ENCODE data around the gene HRC.

The HRC gene

GRCh38 chr19:49114630-49115363, 40.4 kb downstream of the HRC start:
- peak; percentile 46 for DNase-seq (ENCODE audit: low spot score)

- peak; percentile 71 for DNase-seq (ENCODE audit: low spot score)
Measured at GRCh38 chr19:49113762-49114629, 41.2 kb downstream of the HRC start, which contains the start of gene LIN7B. TSS of gene LIN7B (plus strand) at chr19:49114370. CDS start at chr19:49114405, 35 bp downstream.

GRCh38 chr19:49111218-49111998, 43.8 kb downstream of the HRC start:
- no peak for DNase-seq (ENCODE audit: low spot score)

DNA sequence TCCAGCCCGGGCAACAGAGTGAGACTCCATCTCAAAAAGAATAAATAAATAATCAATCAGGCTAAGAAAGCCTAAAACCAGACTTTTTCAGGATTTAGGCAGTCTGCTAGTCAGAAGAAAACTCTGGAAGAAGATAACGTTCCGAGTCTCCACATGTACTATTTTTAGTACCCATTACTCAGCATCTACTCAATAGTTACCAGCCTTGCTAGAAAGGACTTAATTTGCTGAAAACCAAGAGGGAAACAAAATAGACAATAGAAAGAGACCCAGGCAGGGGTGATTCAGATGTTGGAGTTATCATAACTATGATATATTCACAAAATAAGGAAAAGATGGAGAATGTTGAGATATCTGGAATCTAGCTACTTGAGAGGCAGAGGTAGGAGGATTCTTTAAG, 44.6 kb downstream of the HRC start:
- no peak for DNase-seq (ENCODE audit: low spot score)

DNA sequence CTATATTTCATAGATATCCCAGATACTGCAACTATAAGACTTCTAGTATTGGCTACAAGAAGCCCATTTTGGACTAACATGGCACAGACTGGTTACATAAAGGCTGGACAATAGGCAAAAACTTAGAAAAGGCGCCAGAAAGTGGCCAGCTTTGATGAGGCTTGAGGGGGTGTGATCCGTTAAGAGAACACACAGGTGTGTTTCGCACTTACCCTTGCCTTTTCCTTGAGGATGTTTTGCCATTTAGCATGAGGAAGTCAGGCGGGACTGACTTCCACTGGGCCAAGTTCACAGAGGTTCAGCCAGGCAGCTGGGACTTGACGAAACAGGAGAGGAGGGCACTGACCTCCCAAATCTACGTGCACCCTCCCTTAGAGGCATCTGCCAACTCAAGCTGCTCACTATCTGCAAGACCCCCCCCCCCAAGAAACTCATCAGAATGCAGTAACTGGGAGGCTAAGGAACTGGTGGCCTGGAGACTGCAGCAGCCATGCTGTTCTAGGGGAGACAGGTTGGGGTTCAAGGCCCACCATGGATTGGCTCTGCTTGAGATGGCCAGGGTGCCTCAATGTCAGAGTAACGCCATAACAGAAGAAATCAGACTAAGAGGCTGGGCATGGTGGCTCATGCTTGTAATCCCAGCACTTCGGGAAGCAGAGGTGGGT, 45.5 kb downstream of the HRC start:
- no peak for DNase-seq (ENCODE audit: low spot score)

GRCh38 chr19:49109051-49109450, 46.1 kb downstream of the HRC start:
- DNase-seq (ENCODE audit: low spot score) = no peak

DNA sequence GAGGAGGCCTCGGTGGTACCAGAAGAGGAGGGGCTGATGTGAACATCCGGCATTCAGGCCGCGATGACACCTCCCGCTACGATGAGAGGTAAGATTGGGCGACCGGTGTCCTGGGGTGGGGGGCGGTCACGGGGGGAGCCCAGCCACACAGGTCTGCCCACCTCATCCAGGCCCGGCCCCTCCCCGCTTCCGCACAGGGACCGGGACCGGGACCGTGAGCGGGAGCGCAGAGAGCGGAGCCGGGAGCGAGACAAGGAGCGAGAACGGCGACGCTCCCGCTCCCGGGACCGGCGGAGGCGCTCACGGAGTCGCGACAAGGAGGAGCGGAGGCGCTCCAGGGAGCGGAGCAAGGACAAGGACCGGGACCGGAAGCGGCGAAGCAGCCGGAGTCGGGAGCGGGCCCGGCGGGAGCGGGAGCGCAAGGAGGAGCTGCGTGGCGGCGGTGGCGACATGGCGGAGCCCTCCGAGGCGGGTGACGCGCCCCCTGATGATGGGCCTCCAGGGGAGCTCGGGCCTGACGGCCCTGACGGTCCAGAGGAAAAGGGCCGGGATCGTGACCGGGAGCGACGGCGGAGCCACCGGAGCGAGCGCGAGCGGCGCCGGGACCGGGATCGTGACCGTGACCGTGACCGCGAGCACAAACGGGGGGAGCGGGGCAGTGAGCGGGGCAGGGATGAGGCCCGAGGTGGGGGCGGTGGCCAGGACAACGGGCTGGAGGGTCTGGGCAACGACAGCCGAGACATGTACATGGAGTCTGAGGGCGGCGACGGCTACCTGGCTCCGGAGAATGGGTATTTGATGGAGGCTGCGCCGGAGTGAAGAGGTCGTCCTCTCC, 47.4 kb downstream of the HRC start:
- no peak for DNase-seq (ENCODE audit: low spot score)

DNA sequence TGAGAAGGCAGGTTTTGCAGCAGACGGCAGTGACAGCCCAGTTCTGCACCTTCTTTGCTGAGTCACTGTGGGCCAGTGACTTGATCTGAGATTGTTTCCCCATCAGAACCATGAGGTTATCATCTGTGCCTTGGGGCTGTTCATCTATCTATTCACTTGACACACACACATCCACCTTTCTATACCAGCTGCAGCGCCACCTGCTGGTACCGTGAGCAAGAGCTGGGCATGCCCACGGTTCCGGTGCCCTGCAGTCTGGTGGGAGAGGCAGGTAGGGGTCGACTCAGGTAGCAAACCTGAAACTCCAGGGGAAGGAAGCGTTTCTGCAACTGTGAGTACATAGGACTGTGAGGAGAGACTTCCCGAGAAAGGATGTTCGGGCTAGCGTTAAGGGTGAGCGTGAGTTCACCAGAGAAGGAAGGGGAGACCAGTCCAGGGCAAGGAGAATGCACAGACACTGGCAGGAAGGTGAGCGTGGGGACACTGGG, 48.5 kb downstream of the HRC start:
- DNase-seq (ENCODE audit: low spot score) = peak; percentile 63

- DNase-seq (ENCODE audit: low spot score) = no peak
Measured at GRCh38 chr19:49104229-49104864, 50.8 kb downstream of the HRC start.

DNA sequence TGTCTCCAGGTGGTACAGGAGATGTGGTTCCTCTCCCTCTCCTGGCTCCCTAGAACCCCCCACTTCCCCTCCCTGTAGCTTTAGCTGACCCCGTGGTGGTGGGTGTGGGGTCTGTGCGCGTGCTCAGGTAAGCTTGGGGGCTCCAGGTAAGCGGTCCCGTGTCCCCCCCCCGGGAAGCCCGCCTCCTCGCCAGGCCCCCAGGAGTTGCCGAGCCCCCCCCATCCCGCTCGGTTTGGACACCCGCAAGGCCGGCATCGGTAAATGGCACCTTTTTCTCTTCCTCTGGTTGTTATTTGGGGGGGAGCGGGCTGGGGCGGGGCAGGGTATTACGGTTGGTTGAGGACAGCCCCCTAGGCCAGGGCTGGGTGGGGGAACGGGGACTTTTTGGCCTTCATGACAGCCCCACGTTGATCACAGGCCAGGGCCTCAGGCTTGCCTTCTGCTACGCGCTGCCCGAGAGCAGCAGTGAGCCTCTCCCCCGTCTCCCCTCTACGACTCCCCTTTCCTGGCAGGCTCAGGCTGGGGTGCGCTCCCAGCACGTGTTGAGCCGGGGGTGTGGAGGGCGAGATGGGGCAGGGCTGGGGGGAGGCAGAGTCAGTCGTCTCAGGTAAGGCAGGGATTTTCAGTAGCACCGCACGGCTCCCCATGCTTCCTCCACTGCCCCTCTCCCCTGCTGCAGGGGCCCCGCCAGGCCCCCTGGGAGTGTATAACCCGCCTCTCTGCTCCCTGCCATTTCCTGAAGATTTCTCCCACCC, 51.7 kb downstream of the HRC start:
- no peak for DNase-seq (ENCODE audit: low spot score)

GRCh38 chr19:49102303-49102702, 52.9 kb downstream of the HRC start:
- DNase-seq (ENCODE audit: low spot score) = no peak

Data from CD4-positive, alpha-beta T cell treated with Interleukin-2 at 100 ng/mL for 4 hours (primary cell).